Measurements from ENCODE around the gene RPL27. TPM values are rescaled to one million over a fixed set of nuclear protein-coding genes. Genes with fewer than 3 reads are reported as not detected.
A peak's percentile ranks its signal among the peaks of the same experiment; 100 is the strongest.

RPL27 gene
- total and polyA plus RNA-seq, 8 donors = 842 to 1,820 (median 1,641) TPM

GRCh38 chr17:43040655-43041054 is 42.4 kb downstream of the RPL27 start:
- ATAC-seq (peak; percentile 66), DNase-seq (no peak)
- H3K36me3 ChIP-seq = peaks cover 0 to 3% of the 10 kb centered on the region in 2 donors
- H3K27ac ChIP-seq = no peak overlapping the region
- H3K4me1 ChIP-seq = no peaks in the 10 kb centered on the region
- H3K4me3 ChIP-seq = no peak overlapping the region
- no peaks in the 10 kb centered on the region for H3K27me3 ChIP-seq
- TF ChIP-seq CTCF (IDR thresholded peaks at IDR 0.05) = no peak
- H3K9me3 ChIP-seq = no peaks in the 10 kb centered on the region
- intact Hi-C loops (cut with DNase I) = no loop called here

GRCh38 chr17:43042025-43042628 is 43.9 kb downstream of the RPL27 start:
- no peaks in the 10 kb centered on the region for H3K4me1 ChIP-seq
- ATAC-seq = no peak
- no peaks in the 10 kb centered on the region for H3K9me3 ChIP-seq
- no peak overlapping the region for H3K27ac ChIP-seq
- intact Hi-C loops (cut with DNase I) = no loop called here
- no peak for TF ChIP-seq CTCF (IDR thresholded peaks at IDR 0.05)
- H3K36me3 ChIP-seq = peaks cover 0 to 4% of the 10 kb centered on the region in 2 donors
- DNase-seq = no peak
- no peaks in the 10 kb centered on the region for H3K27me3 ChIP-seq
- no peak overlapping the region for H3K4me3 ChIP-seq

- peaks cover 0 to 8% of the 10 kb centered on the region in 2 donors for H3K36me3 ChIP-seq
- H3K4me1 ChIP-seq = no peaks in the 10 kb centered on the region
- H3K27me3 ChIP-seq = no peaks in the 10 kb centered on the region
- H3K27ac ChIP-seq = no peak overlapping the region
- no peaks in the 10 kb centered on the region for H3K9me3 ChIP-seq
- H3K4me3 ChIP-seq = no peak overlapping the region
- no peak for TF ChIP-seq CTCF (IDR thresholded peaks at IDR 0.05)
- no peak for DNase-seq
- no peak for ATAC-seq
- intact Hi-C loops (cut with DNase I) = no loop called here
These were observed 45.1 kb downstream of the RPL27 start for GRCh38 chr17:43043307-43043706.

- no peak for TF ChIP-seq CTCF (IDR thresholded peaks at IDR 0.05)
- Histone ChIP-seq H3K36me3 (peaks cover 0 to 10% of the 10 kb centered on the region in 2 donors), H3K9me3 (no peaks in the 10 kb centered on the region), H3K27ac (no peak overlapping the region), H3K4me3 (no peak overlapping the region), H3K27me3 (no peaks in the 10 kb centered on the region), H3K4me1 (no peaks in the 10 kb centered on the region)
- intact Hi-C loops (cut with DNase I) = no loop called here
- ATAC-seq (no peak), DNase-seq (no peak)
These were observed 45.8 kb downstream of the RPL27 start for GRCh38 chr17:43044024-43044423.

GRCh38 chr17:43051969-43052368 is 53.8 kb downstream of the RPL27 start:
- no peak for ATAC-seq
- Histone ChIP-seq H3K9me3 (no peaks in the 10 kb centered on the region), H3K27me3 (no peaks in the 10 kb centered on the region), H3K4me1 (no peaks in the 10 kb centered on the region), H3K27ac (no peak overlapping the region), H3K4me3 (no peak overlapping the region), H3K36me3 (peaks cover 0 to 40% of the 10 kb centered on the region in 2 donors)
- no peak for DNase-seq
- no peak for TF ChIP-seq CTCF (IDR thresholded peaks at IDR 0.05)
- intact Hi-C loops (cut with DNase I) = no loop called here

Other genes with a start within 250 kb of the RPL27 start
- 10 to 100 TPM; 76.1 to 95.4 TPM for gene RAMP2, start 237.2 kb upstream of the RPL27 start, total RNA-seq
- gene RAMP2, start 237.2 kb upstream of the RPL27 start, polyA plus RNA-seq (ENCODE audit: insufficient read length in 6 of 6) = 100 to 1,000 TPM; 153 to 213 (median 182) TPM
- gene VPS25, start 225.0 kb upstream of the RPL27 start, total RNA-seq = 10 to 100 TPM; 54.8 to 55.3 TPM
- 10 to 100 TPM; 62.1 to 72.7 (median 69.0) TPM for gene VPS25, start 225.0 kb upstream of the RPL27 start, polyA plus RNA-seq (ENCODE audit: insufficient read length in 6 of 6)
- under 1 TPM in 1 of 2 donors, not detected in 1; 0.21 TPM for gene WNK4, start 217.8 kb upstream of the RPL27 start, total RNA-seq
- 1 to 10 TPM in 5 of 6 donors, under 1 TPM in 1; 0.60 to 2.5 (median 1.9) TPM for gene WNK4, start 217.8 kb upstream of the RPL27 start, polyA plus RNA-seq (ENCODE audit: insufficient read length in 6 of 6)
- gene COA3, start 199.7 kb upstream of the RPL27 start, total RNA-seq = 10 to 100 TPM; 59.1 to 83.1 TPM
- 10 to 100 TPM; 87.2 to 96.2 (median 91.4) TPM for gene COA3, start 199.7 kb upstream of the RPL27 start, polyA plus RNA-seq (ENCODE audit: insufficient read length in 6 of 6)
- gene CNTD1, start 199.6 kb upstream of the RPL27 start, total RNA-seq = 1 to 10 TPM in 1 of 2 donors, not detected in 1; 1.5 TPM
- 1 to 10 TPM; 1.8 to 3.4 (median 2.6) TPM for gene CNTD1, start 199.6 kb upstream of the RPL27 start, polyA plus RNA-seq (ENCODE audit: insufficient read length in 6 of 6)
- 10 to 100 TPM; 63.8 to 82.6 TPM for gene BECN1, start 174.1 kb upstream of the RPL27 start, total RNA-seq
- gene BECN1, start 174.1 kb upstream of the RPL27 start, polyA plus RNA-seq (ENCODE audit: insufficient read length in 6 of 6) = 10 to 100 TPM; 65.0 to 77.0 (median 69.8) TPM
- 100 to 1,000 TPM in 1 of 2 donors, 10 to 100 TPM in 1; 95.7 to 131 TPM for gene PSME3, start 165.0 kb upstream of the RPL27 start, total RNA-seq
- gene PSME3, start 165.0 kb upstream of the RPL27 start, polyA plus RNA-seq (ENCODE audit: insufficient read length in 6 of 6) = 10 to 100 TPM; 66.2 to 92.9 (median 78.0) TPM
- gene AOC2, start 153.8 kb upstream of the RPL27 start, total RNA-seq = 1 to 10 TPM; 2.1 to 2.6 TPM
- gene AOC2, start 153.8 kb upstream of the RPL27 start, polyA plus RNA-seq (ENCODE audit: insufficient read length in 6 of 6) = 1 to 10 TPM; 1.7 to 3.1 (median 2.7) TPM
- 100 to 1,000 TPM in 1 of 2 donors, 10 to 100 TPM in 1; 56.6 to 155 TPM for gene AOC3, start 147.2 kb upstream of the RPL27 start, total RNA-seq
- 100 to 1,000 TPM; 149 to 186 (median 159) TPM for gene AOC3, start 147.2 kb upstream of the RPL27 start, polyA plus RNA-seq (ENCODE audit: insufficient read length in 6 of 6)
- not detected for gene G6PC1, start 97.6 kb upstream of the RPL27 start, total RNA-seq
- gene G6PC1, start 97.6 kb upstream of the RPL27 start, polyA plus RNA-seq (ENCODE audit: insufficient read length in 6 of 6) = under 1 TPM in 3 of 6 donors, not detected in 3; 0.06 to 0.17 (median 0.10) TPM
- gene AARSD1, start 34.0 kb upstream of the RPL27 start, total RNA-seq = 10 to 100 TPM; 27.5 to 34.7 TPM
- 10 to 100 TPM; 66.9 to 91.8 (median 73.2) TPM for gene AARSD1, start 34.0 kb upstream of the RPL27 start, polyA plus RNA-seq (ENCODE audit: insufficient read length in 6 of 6)
- gene PTGES3L, start 18.3 kb upstream of the RPL27 start, total RNA-seq = under 1 TPM; 0.26 to 0.65 TPM
- gene PTGES3L, start 18.3 kb upstream of the RPL27 start, polyA plus RNA-seq (ENCODE audit: insufficient read length in 6 of 6) = 1 to 10 TPM; 1.7 to 3.6 (median 2.3) TPM
- gene RUNDC1, start 17.9 kb upstream of the RPL27 start, total RNA-seq = 10 to 100 TPM; 14.9 to 16.9 TPM
- 10 to 100 TPM; 10.3 to 13.4 (median 12.1) TPM for gene RUNDC1, start 17.9 kb upstream of the RPL27 start, polyA plus RNA-seq (ENCODE audit: insufficient read length in 6 of 6)
- 10 to 100 TPM; 39.0 to 41.5 TPM for gene IFI35, start 8.4 kb downstream of the RPL27 start, total RNA-seq
- gene IFI35, start 8.4 kb downstream of the RPL27 start, polyA plus RNA-seq (ENCODE audit: insufficient read length in 6 of 6) = 10 to 100 TPM; 17.5 to 20.7 (median 18.5) TPM
- 100 to 1,000 TPM; 228 to 257 TPM for gene VAT1, start 24.0 kb downstream of the RPL27 start, total RNA-seq
- gene VAT1, start 24.0 kb downstream of the RPL27 start, polyA plus RNA-seq (ENCODE audit: insufficient read length in 6 of 6) = 100 to 1,000 TPM; 116 to 154 (median 130) TPM
- gene RND2, start 26.8 kb downstream of the RPL27 start, total RNA-seq = 1 to 10 TPM in 1 of 2 donors, under 1 TPM in 1; 0.73 to 1.2 TPM
- gene RND2, start 26.8 kb downstream of the RPL27 start, polyA plus RNA-seq (ENCODE audit: insufficient read length in 6 of 6) = 1 to 10 TPM; 1.6 to 2.0 (median 1.8) TPM
- 10 to 100 TPM; 10.3 to 17.7 TPM for gene BRCA1, start 126.9 kb downstream of the RPL27 start, total RNA-seq
- 10 to 100 TPM; 13.4 to 24.4 (median 19.2) TPM for gene BRCA1, start 126.9 kb downstream of the RPL27 start, polyA plus RNA-seq (ENCODE audit: insufficient read length in 6 of 6)
- 10 to 100 TPM; 62.4 to 78.2 TPM for gene NBR1, start 172.8 kb downstream of the RPL27 start, total RNA-seq
- gene NBR1, start 172.8 kb downstream of the RPL27 start, polyA plus RNA-seq (ENCODE audit: insufficient read length in 6 of 6) = 100 to 1,000 TPM in 5 of 6 donors, 10 to 100 TPM in 1; 95.5 to 125 (median 111) TPM
- gene TMEM106A, start 213.5 kb downstream of the RPL27 start, total RNA-seq = 10 to 100 TPM; 14.4 to 26.8 TPM
- 10 to 100 TPM; 10.6 to 16.9 (median 11.2) TPM for gene TMEM106A, start 213.5 kb downstream of the RPL27 start, polyA plus RNA-seq (ENCODE audit: insufficient read length in 6 of 6)
- under 1 TPM in 1 of 2 donors, not detected in 1; 0.37 TPM for gene CCDC200, start 230.2 kb downstream of the RPL27 start, total RNA-seq
- 10 to 100 TPM; 15.1 to 23.6 (median 18.5) TPM for gene CCDC200, start 230.2 kb downstream of the RPL27 start, polyA plus RNA-seq (ENCODE audit: insufficient read length in 6 of 6)
- gene RNU2-1, start 235.6 kb downstream of the RPL27 start, total RNA-seq = 1,000 to 10,000 TPM; 5,610 to 6,821 TPM
- gene RNU2-1, start 235.6 kb downstream of the RPL27 start, polyA plus RNA-seq (ENCODE audit: insufficient read length in 6 of 6) = 1 to 10 TPM in 5 of 6 donors, not detected in 1; 1.2 to 2.9 (median 1.4) TPM

Data from left lung (tissue), 10 donors.